ENCODE measurements around the gene HTR2B. TPM values are rescaled to one million over a fixed set of nuclear protein-coding genes. Genes with fewer than 3 reads are reported as not detected.

The HTR2B gene
- 1 to 10 TPM in 1 of 3 donors, under 1 TPM in 2; 0.17 to 4.1 (median 0.22) TPM for total RNA-seq
- long read RNA-seq, donor 1, partial matches to known transcripts, result 0 of 5 reads
- long read RNA-seq, donor 1, other reads (novel, unspliced or antisense), result 1 of 5 reads
- long read RNA-seq, donor 2, partial matches to known transcripts, result 0 of 1 reads
- long read RNA-seq, donor 2, other reads (novel, unspliced or antisense), result 1 of 1 reads

DNA sequence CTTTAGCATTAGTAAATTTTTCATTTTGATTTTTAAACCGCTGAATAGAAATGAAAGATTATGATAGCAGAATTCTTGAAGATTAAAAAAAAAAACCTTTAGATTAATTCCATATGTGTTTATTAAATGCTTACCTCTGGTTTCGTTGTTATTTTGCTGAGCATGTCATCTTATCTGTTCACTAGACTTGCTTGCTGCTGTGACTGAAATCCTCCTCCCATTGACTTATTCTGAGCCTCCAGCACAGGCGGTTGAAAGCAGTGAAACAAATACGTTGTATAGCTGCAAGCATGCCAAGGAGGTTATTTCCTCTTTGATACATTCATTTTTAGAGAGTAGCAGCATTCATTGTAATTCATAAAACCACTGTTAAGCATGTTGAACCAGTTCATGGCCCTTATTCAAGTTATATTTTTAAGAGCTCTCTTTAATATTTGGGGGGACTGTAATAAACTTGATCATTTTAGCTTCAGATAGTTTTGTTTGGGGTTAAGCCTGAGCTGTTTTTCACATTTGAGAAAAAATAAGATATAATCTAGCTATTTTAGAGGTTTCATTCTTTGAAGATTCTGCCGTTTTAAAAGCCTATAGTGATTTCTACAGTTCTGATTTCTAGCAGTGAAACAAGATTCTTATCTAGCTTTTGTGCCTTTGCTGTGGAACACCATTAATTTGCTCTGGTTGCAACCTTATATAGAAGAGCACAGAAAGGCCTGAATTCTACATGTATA lies at the start of gene HTR2B:
Gene HTR2B, minus strand, starts transcription at position 205 of the 731 bp plus-strand sequence. CDS start 1,278 bp downstream, outside the sequence.
- intact Hi-C loops (cut with DNase I, micrococcal nuclease), result no loop called here
- Histone ChIP-seq H3K4me1 (ENCODE audit: low read depth) (no peaks in the 10 kb centered on the region), H3K9me3 (no peaks in the 10 kb centered on the region), H3K4me3 (no peak within 1 kb of the TSS), H3K36me3 (ENCODE audit: low read depth) (no peaks in the 10 kb centered on the region)
- DNase-seq, result no peak
- ATAC-seq, result no peak
- TF ChIP-seq, protein P1, sequence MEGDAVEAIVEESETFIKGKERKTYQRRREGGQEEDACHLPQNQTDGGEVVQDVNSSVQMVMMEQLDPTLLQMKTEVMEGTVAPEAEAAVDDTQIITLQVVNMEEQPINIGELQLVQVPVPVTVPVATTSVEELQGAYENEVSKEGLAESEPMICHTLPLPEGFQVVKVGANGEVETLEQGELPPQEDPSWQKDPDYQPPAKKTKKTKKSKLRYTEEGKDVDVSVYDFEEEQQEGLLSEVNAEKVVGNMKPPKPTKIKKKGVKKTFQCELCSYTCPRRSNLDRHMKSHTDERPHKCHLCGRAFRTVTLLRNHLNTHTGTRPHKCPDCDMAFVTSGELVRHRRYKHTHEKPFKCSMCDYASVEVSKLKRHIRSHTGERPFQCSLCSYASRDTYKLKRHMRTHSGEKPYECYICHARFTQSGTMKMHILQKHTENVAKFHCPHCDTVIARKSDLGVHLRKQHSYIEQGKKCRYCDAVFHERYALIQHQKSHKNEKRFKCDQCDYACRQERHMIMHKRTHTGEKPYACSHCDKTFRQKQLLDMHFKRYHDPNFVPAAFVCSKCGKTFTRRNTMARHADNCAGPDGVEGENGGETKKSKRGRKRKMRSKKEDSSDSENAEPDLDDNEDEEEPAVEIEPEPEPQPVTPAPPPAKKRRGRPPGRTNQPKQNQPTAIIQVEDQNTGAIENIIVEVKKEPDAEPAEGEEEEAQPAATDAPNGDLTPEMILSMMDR (IDR thresholded peaks at IDR 0.05), result no peak

DNA sequence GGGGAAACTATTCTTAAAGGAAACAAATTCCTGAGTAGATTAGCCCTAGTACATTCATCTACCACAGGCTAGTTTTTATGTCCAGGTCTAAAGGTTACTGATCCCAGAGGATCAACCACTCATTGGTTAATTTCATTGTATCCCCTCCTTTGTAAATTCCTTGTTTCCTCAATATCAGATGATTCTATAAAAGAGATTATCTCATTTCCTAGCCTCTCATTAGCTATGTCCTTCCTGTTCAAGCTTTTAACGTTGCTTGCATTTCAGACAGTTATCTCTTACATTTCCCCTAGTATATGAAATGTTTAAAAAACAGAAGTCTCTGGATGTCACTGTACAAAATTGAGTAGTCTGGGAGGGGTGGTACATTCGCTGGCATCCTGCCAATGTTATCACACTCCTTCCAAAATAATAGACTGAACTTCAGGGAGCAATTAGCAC lies 49.4 kb upstream of the HTR2B start:
- intact Hi-C loops (cut with DNase I, micrococcal nuclease), result no loop called here
- DNase-seq (no peak), ATAC-seq (no peak)
- H3K36me3 ChIP-seq (ENCODE audit: low read depth), result no peaks in the 10 kb centered on the region
- no peaks in the 10 kb centered on the region for H3K9me3 ChIP-seq
- H3K4me3 ChIP-seq, result no peak overlapping the region
- H3K4me1 ChIP-seq (ENCODE audit: low read depth), result no peaks in the 10 kb centered on the region
- TF ChIP-seq, protein P1 (IDR thresholded peaks at IDR 0.05), result no peak

DNA sequence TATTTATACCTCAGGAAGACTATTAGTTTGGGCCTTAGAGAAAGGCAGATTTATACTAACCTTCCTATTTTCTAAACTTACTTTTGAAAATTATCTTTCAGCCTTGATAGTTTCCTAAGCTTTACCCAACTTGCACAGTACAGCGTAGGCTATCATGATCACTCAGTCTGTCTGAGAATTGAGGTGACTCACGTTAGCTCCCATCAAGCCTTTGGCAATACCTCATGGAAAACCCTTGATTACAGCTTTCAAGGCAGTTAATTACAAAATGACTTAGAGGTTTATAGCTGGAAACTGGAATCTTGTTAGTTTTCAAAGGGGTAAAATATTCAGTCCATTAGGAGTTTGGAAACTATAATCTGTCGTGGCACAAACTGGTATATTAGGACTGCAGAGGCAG lies 47.2 kb upstream of the HTR2B start:
- intact Hi-C loops (cut with DNase I, micrococcal nuclease), result no loop called here
- TF ChIP-seq, protein P1 (IDR thresholded peaks at IDR 0.05), result no peak
- no peak for ATAC-seq
- Histone ChIP-seq H3K36me3 (ENCODE audit: low read depth) (no peaks in the 10 kb centered on the region), H3K4me1 (ENCODE audit: low read depth) (no peaks in the 10 kb centered on the region), H3K4me3 (no peak overlapping the region), H3K9me3 (no peaks in the 10 kb centered on the region)
- no peak for DNase-seq

DNA sequence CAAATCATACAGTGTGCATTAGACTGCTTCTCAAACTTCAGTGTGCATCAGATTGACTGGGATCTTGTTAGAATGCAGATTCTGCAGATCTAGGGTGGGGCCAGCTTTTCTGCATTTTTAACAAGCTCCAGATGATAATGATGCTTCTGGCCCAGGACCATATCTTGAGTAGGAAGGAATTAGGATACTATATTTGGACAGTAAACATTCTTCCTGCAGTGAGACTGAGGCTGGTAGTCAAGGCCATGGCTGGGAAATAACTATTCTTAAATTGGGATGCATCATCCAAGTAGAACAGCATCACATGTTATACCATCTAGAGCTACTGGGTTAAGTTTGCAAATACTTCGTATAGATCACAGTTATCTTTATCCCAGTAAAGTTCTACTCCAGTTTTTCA lies 45.2 kb upstream of the HTR2B start:
- no peak for ATAC-seq
- intact Hi-C loops (cut with DNase I, micrococcal nuclease), result no loop called here
- DNase-seq, result no peak
- Histone ChIP-seq H3K4me3 (no peak overlapping the region), H3K9me3 (no peaks in the 10 kb centered on the region), H3K4me1 (ENCODE audit: low read depth) (no peaks in the 10 kb centered on the region), H3K36me3 (ENCODE audit: low read depth) (no peaks in the 10 kb centered on the region)
- TF ChIP-seq, protein P1 (IDR thresholded peaks at IDR 0.05), result no peak

DNA sequence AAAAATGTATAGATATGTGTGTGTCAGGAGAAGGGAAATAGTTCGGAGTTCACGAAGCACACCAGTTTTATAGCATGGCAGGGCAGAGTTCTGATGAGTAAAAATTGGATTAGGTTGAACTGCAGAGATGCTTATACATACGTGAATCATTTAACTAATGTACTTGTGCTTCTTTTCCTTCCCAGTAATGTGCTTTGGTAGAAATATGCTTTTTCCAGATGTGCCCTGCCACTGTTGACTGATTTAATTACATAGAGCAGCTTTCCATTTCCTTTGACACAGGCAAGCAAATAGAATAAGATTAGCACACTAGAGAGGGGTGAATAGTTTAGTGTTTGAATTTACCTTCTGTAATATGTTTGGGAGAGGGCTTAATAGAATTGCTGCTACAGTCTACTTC lies 44.6 kb upstream of the HTR2B start:
- Histone ChIP-seq H3K4me1 (ENCODE audit: low read depth) (no peaks in the 10 kb centered on the region), H3K9me3 (no peaks in the 10 kb centered on the region), H3K36me3 (ENCODE audit: low read depth) (no peaks in the 10 kb centered on the region), H3K4me3 (no peak overlapping the region)
- TF ChIP-seq, protein P1 (IDR thresholded peaks at IDR 0.05), result no peak
- intact Hi-C loops (cut with DNase I, micrococcal nuclease), result no loop called here
- DNase-seq (no peak), ATAC-seq (no peak)
